CD4-positive, alpha-beta T cell (primary cell): ENCODE data around the gene PRKG1. TPM values are rescaled to one million over a fixed set of nuclear protein-coding genes. Genes with fewer than 3 reads are reported as not detected.

Experiments
- ATAC-seq: fragments of 200-7000 bp; cut with Tn5 transposase; one replicate; pipeline ENCODE4 v1.10.0; 2022; ENCODE audit warnings: mild to moderate bottlenecking; ENCODE audit not compliant: poor library complexity
- CTCF ChIA-PET: fragments of 350-600 bp; sonication (Branson Sonifier 250); formaldehyde crosslinking; loops from one replicate; lab custom pipeline; 2021; ENCODE audit warnings: antibody characterized with exemption, inconsistent platforms; lab: Charles Lee
- POLR2A ChIA-PET: fragments of 350-600 bp; sonication (Branson Sonifier 250); formaldehyde crosslinking; loops from one replicate; lab custom pipeline; 2021; ENCODE audit warnings: antibody characterized with exemption, inconsistent platforms; lab: Charles Lee
- DNase-seq, 14 experiments: peaks; one replicate each; pipeline ENCODE4 v3.0.0-alpha.2; 2013 to 2020; ENCODE audit warnings: mixed read lengths in 2 of 14
- H3K27ac ChIP-seq, 2 donors: one replicate each; pipeline versions ENCODE4 v1.5.1 to v1.7.0; 2013; ENCODE audit warnings: low read length in 2 of 2, low read depth in 1 of 2, mild to moderate bottlenecking in 1 of 2
- H3K27me3 ChIP-seq, 2 experiments: 1 replicate in 1 of 2; 2 replicates in 1 of 2; pipeline versions ENCODE4 v1.6.1 to v1.7.0; 2013; ENCODE audit warnings: low read length in 2 of 2, control low read depth in 1 of 2, mild to moderate bottlenecking in 1 of 2, moderate library complexity in 1 of 2; ENCODE audit not compliant: insufficient read depth in 2 of 2, control insufficient read depth in 1 of 2
- H3K36me3 ChIP-seq: one replicate; pipeline ENCODE4 v1.6.1; 2013; ENCODE audit warnings: low read length, control low read depth; ENCODE audit not compliant: insufficient read depth
- H3K4me1 ChIP-seq: one replicate; pipeline ENCODE4 v1.6.1; 2013; ENCODE audit warnings: low read length, control low read depth; ENCODE audit not compliant: insufficient read depth
- H3K4me3 ChIP-seq: one replicate; pipeline ENCODE4 v1.5.1; 2013; ENCODE audit warnings: mild to moderate bottlenecking, low read length, moderate library complexity
- H3K9me3 ChIP-seq, 2 experiments: 1 replicate in 1 of 2; 2 replicates in 1 of 2; pipeline versions ENCODE4 v1.6.1 to v1.7.0; 2013; ENCODE audit warnings: low read length in 2 of 2, mild to moderate bottlenecking in 2 of 2, control low read depth in 1 of 2, moderate library complexity in 1 of 2; ENCODE audit not compliant: control insufficient read depth in 1 of 2, insufficient read depth in 1 of 2
- H3K27ac Mint-ChIP-seq: one replicate; pipeline ENCODE4 v1.8.0; 2020; ENCODE audit warnings: mixed read lengths
- H3K27me3 Mint-ChIP-seq: one replicate; pipeline ENCODE4 v1.8.0; 2021; ENCODE audit warnings: mixed read lengths
- H3K36me3 Mint-ChIP-seq: one replicate; pipeline ENCODE4 v1.8.0; 2021; ENCODE audit warnings: low read depth, mixed read lengths
- H3K4me1 Mint-ChIP-seq: one replicate; pipeline ENCODE4 v1.8.0; 2021; ENCODE audit warnings: low read depth, mixed read lengths
- H3K4me3 Mint-ChIP-seq: one replicate; pipeline ENCODE4 v1.8.0; 2020; ENCODE audit warnings: mild to moderate bottlenecking, mixed read lengths
- H3K9me3 Mint-ChIP-seq: one replicate; pipeline ENCODE4 v1.8.0; 2020; ENCODE audit warnings: mixed read lengths
- CTCF ChIP-seq: fragments of 200-600 bp; IDR thresholded peaks from one replicate; pipeline ENCODE4 v1.8.0; 2022; ENCODE audit warnings: antibody characterized with exemption, mild to moderate bottlenecking
- intact Hi-C, 2 experiments: fragments of 100-400 bp; cut with DNase I in 1 of 2; cut with micrococcal nuclease in 1 of 2; formaldehyde crosslinking; loops; one replicate each; pipeline versions ENCODE4 v1.15.1 to v1.9.0; 2023 to 2025; cut with DNase I, micrococcal nuclease
- total RNA-seq, 174 experiments: library from RNA in 2 of 174; stranded (reverse) in 2 of 174; gene quantifications; one replicate each; pipeline ENCODE4 v1.2.3 and lab custom pipeline; 2021 to 2026

The PRKG1 gene
- total RNA-seq, 2 experiments from 2014 or later, result 0.31 TPM; not detected in 1

- no peak for TF ChIP-seq CTCF
- Histone ChIP-seq H3K36me3 (no peaks in the 10 kb centered on the region), H3K4me1 (no peaks in the 10 kb centered on the region), H3K9me3 (no peaks in the 10 kb centered on the region), H3K4me3 (no peak overlapping the region), H3K27me3 (no peaks in the 10 kb centered on the region), H3K27ac (no peak overlapping the region)
- ATAC-seq, result no peak
- H3K4me3 Mint-ChIP-seq, result no peak overlapping the region
- CTCF ChIA-PET, result interaction anchor here (0.9 kb wide), 1 partner anchor 10 kb away, joined by 3 read pairs; no protein-coding TSS in a partner anchor
- H3K9me3 Mint-ChIP-seq, result no peaks in the 10 kb centered on the region
- H3K4me1 Mint-ChIP-seq, result no peaks in the 10 kb centered on the region
- intact Hi-C loops, result no loop called here
- no peaks in the 10 kb centered on the region for H3K36me3 Mint-ChIP-seq
- no peaks in the 10 kb centered on the region for H3K27me3 Mint-ChIP-seq
- no peak overlapping the region for H3K27ac Mint-ChIP-seq
- no peak for DNase-seq
- POLR2A ChIA-PET, result no interaction called here
Measured at GRCh38 chr10:51145375-51145774, 71.1 kb downstream of the PRKG1 start.

GRCh38 chr10:51147644-51148399, 73.5 kb downstream of the PRKG1 start:
- intact Hi-C loops, result no loop called here
- Mint-ChIP-seq H3K27ac (no peak overlapping the region), H3K27me3 (no peaks in the 10 kb centered on the region), H3K9me3 (no peaks in the 10 kb centered on the region), H3K4me3 (no peak overlapping the region), H3K36me3 (no peaks in the 10 kb centered on the region), H3K4me1 (no peaks in the 10 kb centered on the region)
- Histone ChIP-seq H3K27ac (no peak overlapping the region), H3K36me3 (no peaks in the 10 kb centered on the region), H3K4me3 (no peak overlapping the region), H3K9me3 (no peaks in the 10 kb centered on the region), H3K27me3 (no peaks in the 10 kb centered on the region), H3K4me1 (no peaks in the 10 kb centered on the region)
- ChIA-PET POLR2A (no interaction called here), CTCF (no interaction called here)
- TF ChIP-seq CTCF, result no peak
- no peak for DNase-seq
- no peak for ATAC-seq

GRCh38 chr10:51156926-51157325, 82.6 kb downstream of the PRKG1 start:
- no peak for TF ChIP-seq CTCF
- no peaks in the 10 kb centered on the region for H3K27me3 ChIP-seq
- ChIA-PET POLR2A (no interaction called here), CTCF (no interaction called here)
- H3K9me3 ChIP-seq, result no peaks in the 10 kb centered on the region
- no peak overlapping the region for H3K27ac ChIP-seq
- no peak overlapping the region for H3K4me3 ChIP-seq
- H3K4me1 Mint-ChIP-seq, result no peaks in the 10 kb centered on the region
- no peak overlapping the region for H3K27ac Mint-ChIP-seq
- H3K36me3 Mint-ChIP-seq, result no peaks in the 10 kb centered on the region
- no peak for ATAC-seq
- H3K4me1 ChIP-seq, result no peaks in the 10 kb centered on the region
- no peaks in the 10 kb centered on the region for H3K9me3 Mint-ChIP-seq
- no peaks in the 10 kb centered on the region for H3K36me3 ChIP-seq
- no peaks in the 10 kb centered on the region for H3K27me3 Mint-ChIP-seq
- intact Hi-C loops, result no loop called here
- H3K4me3 Mint-ChIP-seq, result no peak overlapping the region
- no peak for DNase-seq
